Fibroblast of skin of abdomen (primary cell): Measurements from ENCODE around the gene GJD3. TPM values are rescaled to one million over a fixed set of nuclear protein-coding genes. Genes with fewer than 3 reads are reported as not detected.
"Not testable (repeated sequence)": the region's sequence is repeated elsewhere in the genome, so short reads cannot be mapped to it uniquely, and the experiment has no call there.

Source experiments
- DNase-seq: peaks from one replicate; pipeline ENCODE4 v3.0.0-alpha.2; 2013
- polyA plus RNA-seq, 2 experiments: library from polyadenylated mRNA; unstranded; fragments of 120-200 nt; gene quantifications; one replicate each; pipeline ENCODE4 v1.2.1, GENCODE V29; 2013; ENCODE audit not compliant: insufficient read length in 2 of 2

The GJD3 gene, protein sequence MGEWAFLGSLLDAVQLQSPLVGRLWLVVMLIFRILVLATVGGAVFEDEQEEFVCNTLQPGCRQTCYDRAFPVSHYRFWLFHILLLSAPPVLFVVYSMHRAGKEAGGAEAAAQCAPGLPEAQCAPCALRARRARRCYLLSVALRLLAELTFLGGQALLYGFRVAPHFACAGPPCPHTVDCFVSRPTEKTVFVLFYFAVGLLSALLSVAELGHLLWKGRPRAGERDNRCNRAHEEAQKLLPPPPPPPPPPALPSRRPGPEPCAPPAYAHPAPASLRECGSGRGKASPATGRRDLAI
- not detected for polyA plus RNA-seq (2013, experiment 1 of 2; ENCODE audit: insufficient read length)
- 0.21 TPM for polyA plus RNA-seq (2013, experiment 2 of 2; ENCODE audit: insufficient read length)

DNA sequence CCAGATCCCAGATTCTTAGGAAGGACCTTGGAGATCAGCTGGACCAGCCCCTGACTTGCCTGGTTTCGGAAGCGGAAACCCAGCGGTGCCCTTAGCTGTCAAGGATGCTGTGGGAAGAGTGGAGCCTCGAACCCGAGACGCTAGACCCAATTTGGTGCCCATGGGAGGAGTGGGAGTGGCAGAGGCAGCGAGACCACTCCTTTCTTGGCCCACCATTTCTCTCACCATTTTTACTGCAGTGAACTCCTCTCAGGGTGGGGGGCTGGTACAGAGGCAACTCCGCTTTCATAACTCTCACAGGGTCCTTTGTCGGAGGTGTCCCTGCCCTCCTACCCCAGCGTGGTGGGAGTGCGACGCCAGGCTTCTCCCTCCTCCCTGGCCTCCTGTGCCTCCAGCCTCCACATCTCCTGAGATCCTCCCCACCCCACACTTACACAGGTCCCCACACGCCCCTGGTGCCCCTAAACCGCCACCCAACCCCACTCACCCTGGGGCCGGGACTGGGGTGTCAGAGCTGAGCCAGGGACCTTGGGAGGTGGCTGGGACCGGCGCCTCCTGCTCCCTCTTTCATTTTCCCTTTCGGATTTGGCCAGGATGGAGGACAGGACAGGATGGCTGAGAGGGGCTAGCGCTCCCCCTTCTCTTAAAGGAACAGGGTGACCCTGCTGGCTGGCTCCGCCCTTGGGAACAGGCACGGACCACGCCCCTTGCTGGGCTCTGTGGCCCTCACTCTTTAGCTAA, at the start of gene GJD3:
Gene GJD3 (minus strand): TSS at position 617 of the 741 bp plus-strand sequence. CDS start 922 bp downstream, outside the sequence.
- no peak for DNase-seq

DNA sequence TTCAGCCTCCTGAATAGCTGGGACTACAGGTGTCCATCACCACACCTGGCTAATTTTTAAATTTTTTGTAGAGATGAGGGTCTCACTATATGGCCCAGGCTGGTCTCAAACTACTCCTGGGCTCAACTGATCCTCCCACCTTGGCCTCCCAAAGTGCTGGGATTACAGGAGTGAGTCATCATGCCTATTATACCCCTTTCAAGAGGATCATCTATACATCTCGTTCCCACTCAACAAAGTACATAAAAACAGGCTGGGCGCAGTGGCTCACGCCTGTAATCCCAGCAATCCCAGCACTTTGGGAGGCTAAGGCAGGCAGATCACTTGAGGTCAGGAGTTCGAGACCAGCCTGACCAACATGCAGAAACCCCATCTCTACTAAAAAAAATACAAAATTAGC, 49.8 kb upstream of the GJD3 start:
- DNase-seq = not testable (repeated sequence)

DNA sequence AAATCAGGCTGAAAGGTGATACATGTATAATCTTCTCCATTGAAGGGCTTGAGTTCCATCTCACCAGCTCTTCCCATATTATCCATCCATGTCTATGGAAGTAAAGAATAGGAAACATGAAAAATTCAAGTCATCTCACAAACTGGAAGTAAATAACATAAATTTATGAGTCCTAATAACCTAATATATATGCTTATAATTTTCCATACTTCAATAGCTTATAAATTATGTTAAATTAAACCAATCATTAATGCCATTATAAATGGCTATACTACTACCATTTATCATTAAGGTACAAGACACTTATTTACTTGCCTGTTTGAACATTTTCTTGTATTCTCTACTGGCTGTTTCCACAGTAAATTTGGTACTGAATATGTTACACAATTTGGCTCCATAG, 48.3 kb upstream of the GJD3 start:
- no peak for DNase-seq

DNA sequence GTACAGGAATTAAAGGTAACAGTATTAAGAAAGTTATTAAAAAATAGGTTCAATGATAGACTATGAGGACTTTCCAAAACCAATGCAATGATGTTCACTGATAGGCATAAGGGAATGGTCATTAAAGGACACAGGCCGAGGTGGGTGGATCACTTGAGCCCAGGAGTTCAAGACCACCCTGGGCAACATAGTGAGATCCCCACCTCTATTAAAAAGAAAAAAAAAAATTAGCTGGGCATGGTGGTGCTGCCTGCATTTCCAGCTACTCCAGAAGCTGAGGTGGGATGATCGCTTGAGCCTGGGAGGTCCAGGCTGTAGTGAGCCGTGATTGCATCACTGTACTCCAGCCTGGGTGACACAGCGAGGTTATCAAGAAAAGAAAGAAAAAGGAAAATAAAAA, 47.3 kb upstream of the GJD3 start:
- DNase-seq = no peak

DNA sequence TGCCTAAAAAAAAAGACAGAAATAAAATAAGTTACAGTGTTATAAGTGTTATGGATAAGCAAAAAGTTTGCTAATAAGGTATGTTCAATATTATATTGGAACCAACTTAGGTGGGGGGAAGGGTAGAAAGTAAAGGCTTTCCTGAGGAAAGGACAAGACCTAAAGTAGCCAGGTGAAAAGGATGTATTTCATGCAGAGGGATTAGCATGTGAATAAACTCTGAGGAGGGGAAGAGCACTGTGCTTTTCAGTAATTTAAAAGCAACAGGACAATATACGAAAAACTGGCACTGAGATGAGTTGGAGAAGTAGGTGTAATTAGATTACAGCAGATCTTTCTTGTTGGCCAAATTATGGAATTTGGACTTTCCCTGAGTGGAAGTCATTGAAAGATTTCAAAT, 45.5 kb upstream of the GJD3 start:
- no peak for DNase-seq

DNA sequence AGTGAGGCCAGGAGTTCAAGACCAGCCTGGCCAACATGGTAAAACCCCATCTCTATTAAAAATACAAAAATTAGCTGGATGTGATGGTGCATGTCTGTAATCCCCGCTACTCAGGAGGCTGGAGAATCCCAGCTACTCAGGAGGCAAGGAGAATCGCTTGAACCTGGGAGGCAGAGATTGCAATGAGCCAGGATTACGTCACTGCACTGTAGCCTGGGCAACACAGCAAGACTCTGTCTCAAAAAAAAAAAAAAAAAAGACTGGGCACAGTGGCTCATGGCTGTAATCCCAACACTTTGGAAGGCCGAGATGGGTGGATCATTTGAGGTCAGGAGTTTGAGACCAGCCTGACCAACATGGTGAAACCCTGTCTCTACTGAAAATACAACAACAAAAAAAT, 45.0 kb upstream of the GJD3 start:
- not testable (repeated sequence) for DNase-seq

DNA sequence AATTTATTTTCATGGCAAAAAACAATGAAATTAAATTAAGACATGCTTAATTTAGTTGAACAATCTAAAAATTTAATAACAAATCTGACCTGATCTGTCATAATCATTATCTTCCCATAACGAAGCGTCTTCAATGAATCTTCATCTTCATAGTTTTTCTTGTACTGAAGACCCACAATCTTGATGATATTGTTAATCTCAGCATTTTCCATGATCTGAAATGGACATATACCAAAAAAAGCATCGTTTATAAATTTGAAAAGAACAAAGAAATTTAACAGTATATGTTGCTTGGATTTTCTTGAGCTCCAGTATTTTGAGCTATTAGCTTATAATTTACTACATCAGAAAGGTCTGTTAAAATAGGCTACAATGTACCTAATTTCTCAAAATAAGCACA, 42.9 kb upstream of the GJD3 start:
- DNase-seq = no peak

DNA sequence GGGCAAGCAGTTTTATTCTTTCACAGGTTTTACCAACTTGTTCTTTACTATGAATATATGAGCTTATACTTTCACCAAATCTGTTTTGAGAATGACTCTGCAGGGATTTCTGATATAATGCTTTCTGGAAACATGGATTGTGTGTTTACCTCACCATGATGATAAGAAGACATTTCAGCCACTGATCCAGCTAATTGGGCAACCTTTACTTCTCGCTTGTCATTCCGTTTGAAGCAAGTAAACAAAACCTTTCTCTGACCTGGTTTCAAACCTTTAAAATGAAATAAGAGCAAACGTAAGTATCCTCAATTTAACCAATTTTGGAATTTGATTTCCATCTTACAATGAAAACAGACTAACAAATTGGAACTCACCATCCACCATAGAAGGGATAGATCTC, 39.5 kb upstream of the GJD3 start:
- no peak for DNase-seq

DNA sequence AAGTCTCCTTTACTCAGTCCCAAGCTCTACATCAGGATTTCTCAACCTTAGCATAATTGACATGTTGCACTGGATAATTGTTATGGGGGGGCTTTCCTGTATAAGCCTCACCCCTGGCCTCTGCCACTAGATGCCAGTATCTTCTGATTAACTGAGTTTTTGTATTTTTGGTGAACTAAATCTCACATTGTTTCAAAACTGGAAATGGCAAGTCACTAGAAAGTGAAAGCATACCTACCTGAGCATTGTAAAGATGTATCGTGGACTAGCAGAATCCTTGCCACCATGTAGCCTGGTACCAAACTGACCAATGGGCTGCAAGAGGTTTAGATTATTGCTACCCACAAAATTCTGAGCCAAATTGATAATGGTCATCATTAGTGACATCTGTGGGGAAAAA, 38.1 kb upstream of the GJD3 start:
- DNase-seq = no peak

DNA sequence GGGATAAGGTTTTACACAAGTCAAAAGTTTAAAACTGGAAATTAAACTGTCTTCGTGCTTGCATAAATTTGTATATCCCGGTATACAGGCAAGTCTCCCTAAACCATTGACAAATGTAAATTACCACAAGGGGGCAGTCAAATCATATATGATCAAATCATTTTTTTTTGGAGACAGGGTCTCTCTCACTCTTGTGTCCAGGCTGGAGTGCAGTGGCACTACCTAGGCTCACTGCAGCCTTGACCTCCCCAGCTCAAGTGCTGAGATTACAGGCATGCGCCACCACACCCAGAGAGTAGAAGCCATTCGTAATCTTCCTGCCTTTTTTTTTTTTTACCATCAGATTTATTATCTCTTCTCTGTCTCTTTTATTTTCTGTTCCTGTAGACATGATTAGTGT, 34.6 kb upstream of the GJD3 start:
- DNase-seq = peak; percentile 59

DNA sequence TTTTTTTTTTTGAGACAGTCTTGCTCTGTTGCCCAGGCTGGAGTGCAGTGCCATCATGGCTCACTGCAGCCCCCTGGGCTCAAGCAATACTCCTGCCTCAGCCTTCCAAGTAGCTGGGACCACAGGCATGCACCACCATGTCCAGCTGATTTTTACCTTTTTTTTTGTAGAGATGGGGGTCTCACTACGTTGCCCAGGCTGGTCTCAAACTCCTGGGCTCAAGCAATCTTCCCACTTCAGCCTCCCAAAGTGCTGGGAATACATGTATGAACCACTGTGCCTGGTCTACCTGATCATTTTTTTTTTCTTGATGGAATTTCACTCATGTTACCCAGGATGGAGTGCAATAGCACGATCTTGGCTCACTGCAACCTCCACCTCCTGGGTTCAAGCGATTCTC, 22.0 kb upstream of the GJD3 start:
- DNase-seq = not testable (repeated sequence)

DNA sequence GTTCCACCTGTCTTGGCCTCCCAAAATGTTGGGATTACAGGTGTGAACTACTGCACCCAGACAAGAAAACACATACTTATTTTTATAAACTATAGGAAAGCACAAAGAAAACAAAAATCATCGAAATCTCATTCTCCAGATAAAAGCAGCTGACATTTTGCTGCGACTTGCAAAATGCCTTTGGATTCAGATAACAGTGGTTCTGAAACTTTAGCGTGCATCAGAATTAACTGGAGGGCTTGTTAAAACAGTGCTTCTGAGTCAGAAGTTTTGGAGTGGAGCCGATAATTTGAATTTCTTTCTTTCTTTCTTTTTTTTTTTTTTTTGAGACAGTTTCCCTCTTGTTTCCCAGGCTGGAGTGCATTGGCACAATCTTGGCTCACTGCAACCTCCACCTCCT, 17.7 kb upstream of the GJD3 start:
- no peak for DNase-seq

DNA sequence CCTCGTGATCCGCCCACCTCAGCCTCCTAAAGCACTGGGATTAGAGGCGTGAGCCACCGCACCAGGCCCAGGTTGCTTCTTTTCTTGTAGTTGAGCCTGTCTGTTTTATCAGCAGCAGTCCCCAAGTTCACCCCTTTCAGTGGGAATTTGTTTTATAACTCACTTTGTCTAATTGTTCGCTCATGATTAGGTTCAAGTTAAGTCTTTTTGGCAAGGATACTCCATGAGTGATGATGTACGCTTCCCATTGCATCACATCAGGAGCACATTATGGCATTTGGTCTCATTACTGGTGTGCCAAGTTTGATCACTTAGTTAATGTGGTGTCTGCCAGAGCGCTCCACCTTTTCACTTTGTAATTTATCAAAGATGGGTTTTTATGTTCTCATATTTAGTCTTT, 14.4 kb upstream of the GJD3 start:
- DNase-seq = no peak

DNA sequence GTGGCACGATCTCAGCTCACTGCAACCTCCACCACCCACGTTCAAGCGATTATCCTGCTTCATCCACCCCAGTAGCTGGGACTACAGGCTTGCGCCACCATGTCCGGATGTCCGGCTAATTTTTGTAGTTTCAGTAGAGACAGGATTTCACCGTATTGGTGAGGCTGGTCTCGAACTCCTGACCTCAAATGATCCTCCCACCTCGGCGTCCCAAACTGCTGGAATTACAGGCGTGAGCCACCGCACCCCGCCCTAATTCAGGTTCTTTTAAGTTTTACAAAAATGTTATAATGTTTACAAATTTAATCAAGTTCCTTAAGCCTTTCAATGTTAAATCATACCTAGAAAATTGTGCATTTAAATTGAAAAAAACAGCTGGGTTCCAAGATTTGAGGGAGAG, 13.3 kb upstream of the GJD3 start:
- DNase-seq = no peak

DNA sequence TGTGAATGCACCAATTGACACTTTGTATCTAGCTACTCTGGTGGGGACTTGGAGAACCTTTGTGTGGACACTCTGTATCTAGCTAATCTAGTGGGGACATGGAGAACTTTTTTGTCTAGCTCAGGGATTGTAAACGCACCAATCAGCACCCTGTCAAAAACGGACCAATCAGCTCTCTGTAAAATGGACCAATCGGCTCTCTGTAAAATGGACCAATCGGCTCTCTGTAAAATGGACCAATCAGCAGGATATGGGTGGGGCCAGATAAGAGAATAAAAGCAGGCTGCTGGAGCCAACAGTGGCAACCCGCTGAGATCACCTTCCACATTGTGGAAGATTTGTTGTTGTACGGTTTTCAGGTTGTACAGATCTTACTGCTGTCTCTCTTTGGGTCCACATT, 12.0 kb upstream of the GJD3 start:
- not testable (repeated sequence) for DNase-seq

DNA sequence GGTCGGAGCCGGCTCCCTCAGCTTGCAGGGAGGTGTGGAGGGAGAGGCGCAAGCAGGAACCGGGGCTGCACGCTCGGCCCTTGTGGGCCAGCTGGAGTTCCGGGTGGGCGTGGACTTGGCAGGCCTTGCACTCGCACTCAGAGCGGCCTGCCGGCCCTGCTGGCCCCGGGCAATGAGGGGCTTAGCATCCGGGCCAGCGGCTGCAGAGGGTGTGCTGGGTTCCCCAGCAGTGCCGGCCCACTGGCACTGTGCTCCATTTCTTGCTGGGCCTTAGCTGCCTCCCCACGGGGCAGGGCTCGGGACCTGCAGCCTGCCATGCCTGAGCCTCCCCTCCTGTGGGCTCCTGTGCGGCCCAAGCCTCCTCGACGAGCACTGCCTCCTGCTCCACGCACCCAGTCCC, 11.2 kb upstream of the GJD3 start:
- DNase-seq = not testable (repeated sequence)

DNA sequence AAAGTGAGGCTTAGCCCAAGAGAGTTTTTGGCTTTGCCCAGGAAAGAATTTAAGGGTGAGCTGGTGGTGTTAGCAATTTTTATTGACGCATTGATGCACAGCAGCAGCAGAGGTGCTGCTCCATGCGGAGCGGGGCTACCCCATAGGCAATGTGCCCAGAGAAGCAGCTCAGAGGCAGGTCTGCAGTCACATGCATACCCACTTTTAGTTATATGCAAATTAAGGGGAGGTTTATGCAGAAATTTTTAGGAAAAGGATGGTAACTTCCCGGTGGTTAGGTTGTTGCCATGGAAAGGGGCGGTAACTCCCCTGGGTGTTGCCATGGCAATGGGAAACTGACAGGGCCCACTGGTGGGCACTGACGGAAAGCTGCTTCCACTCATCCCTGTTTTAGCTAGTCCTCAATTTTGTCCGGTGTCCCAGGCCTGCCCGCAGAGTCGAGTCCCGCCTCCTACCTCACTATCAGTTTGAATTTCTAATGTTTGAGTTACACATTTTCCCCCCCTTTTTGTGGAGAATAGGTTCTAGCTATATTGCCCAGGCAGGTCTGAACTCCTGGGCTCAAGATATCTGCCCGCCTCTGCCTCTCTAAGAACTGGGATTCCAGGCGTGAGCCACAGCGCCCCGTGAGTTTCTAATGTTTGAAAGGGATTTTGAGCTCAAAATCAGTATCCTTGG, 10.4 kb upstream of the GJD3 start:
- DNase-seq = no peak

DNA sequence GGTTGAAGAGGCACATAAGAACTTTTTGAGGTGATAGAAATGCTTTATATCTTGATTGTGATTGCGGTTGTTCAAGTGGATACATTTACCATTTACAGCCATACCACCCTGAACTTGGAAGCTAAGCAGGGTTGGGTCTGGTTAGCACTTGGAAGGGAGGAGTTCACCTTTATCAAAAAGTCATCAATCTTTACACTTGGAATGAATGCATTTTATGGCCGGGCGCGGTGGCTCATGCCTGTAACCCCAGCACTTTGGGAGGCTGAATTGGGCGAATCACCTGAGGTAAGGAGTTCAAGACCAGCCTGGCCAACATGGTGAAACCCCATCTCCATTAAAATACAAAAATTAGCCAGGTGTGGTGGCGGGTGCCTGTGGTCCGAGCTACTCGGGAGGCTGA, 9.5 kb upstream of the GJD3 start:
- DNase-seq = no peak

DNA sequence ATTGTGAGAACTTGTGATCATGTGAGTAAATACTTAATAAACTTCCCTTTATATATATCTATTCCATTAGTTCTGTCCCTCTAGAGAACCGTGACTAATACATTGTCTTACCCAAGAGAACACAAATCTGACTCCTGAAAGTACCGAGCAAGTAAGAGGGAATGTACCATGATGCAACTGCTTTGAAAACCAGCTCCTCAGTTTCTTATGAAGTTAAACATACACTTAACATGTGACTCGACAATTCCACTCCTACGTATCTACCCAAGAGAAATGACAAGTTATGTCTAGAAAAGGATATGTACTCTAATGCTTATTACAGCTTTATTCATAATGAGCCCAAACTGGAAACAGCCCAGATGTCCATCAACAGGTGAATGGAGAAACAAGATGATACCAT, 8.8 kb upstream of the GJD3 start:
- peak; percentile 64 for DNase-seq

DNA sequence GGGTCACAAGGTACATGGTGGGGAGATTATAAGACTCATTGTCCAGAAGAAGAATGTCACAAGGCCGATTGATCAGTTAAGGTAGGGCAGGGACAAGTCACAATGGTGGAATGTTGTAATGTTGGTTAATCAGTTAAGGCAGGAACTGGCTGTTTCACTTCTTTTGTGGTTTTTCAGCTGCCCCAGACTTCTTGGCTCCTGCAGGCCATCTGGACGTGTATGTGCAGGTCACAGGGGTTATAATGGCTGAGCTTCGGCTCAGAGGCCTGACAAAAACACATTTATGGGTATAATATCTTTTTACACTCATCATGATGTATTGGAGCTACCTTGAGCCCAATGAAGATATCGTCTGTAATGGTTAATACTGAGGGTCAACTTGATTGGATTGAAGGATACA, 8.1 kb upstream of the GJD3 start:
- DNase-seq = not testable (repeated sequence)

DNA sequence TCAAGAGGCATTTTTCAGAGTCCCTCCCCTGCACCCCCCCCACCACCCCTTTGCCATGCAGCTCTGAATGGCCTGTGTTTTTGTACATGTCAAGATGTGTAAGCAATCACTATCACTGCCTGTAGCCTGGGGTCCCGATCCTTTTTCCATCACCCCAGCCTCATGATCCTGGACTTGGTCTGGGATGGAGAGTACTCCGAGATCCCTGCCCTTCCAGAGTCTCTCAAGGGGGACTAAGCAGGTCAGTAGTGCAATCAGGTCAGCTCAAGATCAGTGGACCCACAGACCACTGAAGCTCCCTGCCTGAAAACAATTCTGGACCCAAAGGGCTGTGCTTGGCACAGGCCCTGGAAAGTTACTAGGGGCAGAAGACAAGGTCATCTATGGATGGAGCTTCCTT, 7.5 kb upstream of the GJD3 start:
- DNase-seq = no peak

DNA sequence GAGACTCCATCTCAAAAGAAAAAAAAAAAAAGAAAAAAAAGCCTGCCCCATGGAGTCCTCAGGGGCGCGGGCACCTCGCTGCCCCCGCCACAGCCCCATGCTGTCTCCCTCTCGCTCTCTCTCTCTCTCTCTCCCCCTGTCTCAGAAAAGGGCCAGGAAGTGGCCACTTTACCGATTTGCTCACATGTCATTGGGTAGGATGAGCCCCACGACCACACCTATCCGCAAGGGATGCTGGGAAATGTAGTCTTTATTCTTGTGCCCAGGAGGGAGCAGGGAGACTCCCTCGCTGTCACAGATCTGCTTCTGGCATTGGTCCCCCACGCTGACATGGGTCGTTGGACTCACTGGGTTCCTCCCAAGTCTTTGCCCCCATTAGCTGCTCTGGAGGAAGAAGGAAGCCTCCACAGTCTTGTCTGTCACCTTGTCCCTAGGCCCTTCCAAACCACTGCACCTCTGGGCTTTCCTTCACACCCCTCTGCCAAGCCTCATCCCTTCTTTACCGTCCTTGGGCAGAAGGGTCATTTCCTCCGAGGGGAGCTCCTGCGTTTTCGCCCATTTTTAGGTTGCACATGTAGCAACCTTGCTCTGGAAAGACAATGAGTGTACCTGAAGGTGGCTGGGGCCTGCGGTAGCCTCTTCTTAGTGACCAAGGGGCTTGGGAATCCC, 6.9 kb upstream of the GJD3 start:
- no peak for DNase-seq

DNA sequence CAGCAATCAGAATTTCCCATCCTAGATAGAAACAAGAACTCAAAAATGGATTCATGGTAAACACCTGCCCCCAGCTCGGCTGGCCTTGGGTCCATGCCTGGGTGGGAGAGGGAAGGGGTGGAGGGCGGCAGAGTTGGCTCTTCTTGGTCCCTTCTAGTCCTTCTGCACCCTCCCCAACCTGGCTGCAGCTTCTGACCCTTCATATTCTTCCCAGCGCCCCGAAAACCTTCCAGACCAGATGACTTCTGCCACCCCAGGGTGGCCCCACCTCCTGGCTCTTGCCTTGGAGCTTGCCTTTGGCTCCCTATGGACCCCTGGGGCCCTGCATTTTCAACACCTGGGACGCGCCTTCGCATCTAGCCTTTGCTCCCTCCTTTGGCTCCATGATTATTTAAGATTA, 5.4 kb upstream of the GJD3 start:
- DNase-seq = no peak
